Measurements from ENCODE around the gene ZBTB2.

GRCh38 chr6:151323791-151324487 lies 67.4 kb downstream of the ZBTB2 start:
- TF ChIP-seq, protein P1, sequence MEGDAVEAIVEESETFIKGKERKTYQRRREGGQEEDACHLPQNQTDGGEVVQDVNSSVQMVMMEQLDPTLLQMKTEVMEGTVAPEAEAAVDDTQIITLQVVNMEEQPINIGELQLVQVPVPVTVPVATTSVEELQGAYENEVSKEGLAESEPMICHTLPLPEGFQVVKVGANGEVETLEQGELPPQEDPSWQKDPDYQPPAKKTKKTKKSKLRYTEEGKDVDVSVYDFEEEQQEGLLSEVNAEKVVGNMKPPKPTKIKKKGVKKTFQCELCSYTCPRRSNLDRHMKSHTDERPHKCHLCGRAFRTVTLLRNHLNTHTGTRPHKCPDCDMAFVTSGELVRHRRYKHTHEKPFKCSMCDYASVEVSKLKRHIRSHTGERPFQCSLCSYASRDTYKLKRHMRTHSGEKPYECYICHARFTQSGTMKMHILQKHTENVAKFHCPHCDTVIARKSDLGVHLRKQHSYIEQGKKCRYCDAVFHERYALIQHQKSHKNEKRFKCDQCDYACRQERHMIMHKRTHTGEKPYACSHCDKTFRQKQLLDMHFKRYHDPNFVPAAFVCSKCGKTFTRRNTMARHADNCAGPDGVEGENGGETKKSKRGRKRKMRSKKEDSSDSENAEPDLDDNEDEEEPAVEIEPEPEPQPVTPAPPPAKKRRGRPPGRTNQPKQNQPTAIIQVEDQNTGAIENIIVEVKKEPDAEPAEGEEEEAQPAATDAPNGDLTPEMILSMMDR (IDR thresholded peaks at IDR 0.05), result peak; percentile 98
- no peak for TF ChIP-seq EZH2phosphoT487 (IDR thresholded peaks at IDR 0.05)
- no peak for TF ChIP-seq EZH2 (IDR thresholded peaks at IDR 0.05)

Measured in neural progenitor cell (in vitro differentiated cells).